ENCODE measurements around the gene KDM5A.

DNA sequence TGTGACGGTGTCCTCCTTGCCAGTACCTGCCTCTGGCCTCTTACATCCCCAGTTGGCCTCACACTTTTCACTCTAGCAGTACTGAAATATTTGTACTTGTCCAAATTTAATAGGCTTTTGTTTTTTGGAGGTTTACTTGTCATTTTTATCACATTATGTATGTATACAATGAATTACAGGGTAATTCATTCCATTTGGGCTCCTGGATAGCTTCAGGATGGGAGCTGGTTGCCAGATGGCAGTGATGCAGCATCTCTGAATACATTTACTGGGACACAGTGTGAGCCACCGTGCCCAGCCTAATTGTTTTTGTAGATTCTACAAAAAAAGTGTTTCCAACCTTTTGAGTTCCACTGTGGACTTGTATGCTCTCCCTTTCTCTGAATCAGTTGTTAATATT, 25.7 kb upstream of the KDM5A start:
- TF ChIP-seq POLR2A (IDR thresholded peaks at IDR 0.05), result no peak
- TF ChIP-seq, protein P1, sequence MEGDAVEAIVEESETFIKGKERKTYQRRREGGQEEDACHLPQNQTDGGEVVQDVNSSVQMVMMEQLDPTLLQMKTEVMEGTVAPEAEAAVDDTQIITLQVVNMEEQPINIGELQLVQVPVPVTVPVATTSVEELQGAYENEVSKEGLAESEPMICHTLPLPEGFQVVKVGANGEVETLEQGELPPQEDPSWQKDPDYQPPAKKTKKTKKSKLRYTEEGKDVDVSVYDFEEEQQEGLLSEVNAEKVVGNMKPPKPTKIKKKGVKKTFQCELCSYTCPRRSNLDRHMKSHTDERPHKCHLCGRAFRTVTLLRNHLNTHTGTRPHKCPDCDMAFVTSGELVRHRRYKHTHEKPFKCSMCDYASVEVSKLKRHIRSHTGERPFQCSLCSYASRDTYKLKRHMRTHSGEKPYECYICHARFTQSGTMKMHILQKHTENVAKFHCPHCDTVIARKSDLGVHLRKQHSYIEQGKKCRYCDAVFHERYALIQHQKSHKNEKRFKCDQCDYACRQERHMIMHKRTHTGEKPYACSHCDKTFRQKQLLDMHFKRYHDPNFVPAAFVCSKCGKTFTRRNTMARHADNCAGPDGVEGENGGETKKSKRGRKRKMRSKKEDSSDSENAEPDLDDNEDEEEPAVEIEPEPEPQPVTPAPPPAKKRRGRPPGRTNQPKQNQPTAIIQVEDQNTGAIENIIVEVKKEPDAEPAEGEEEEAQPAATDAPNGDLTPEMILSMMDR (IDR thresholded peaks at IDR 0.05 in 4 of 5, conservative IDR thresholded peaks at IDR 0.05 in 1 of 5), result no peak
